COLO668 (cell line): ENCODE data around the gene VPS54.
"Not testable (repeated sequence)": the region's sequence is repeated elsewhere in the genome, so short reads cannot be mapped to it uniquely, and the experiment has no call there.

Experiments used
- DNase-seq: peaks from one replicate; lab custom pipeline; 2025; ENCODE audit not compliant: unreplicated experiment; lab: John Stamatoyannopoulos, UW

Gene VPS54

GRCh38 chr2:63994329-63995070 is 24.7 kb downstream of the VPS54 start:
- not testable (repeated sequence) for DNase-seq

GRCh38 chr2:63993871-63994270 is 25.4 kb downstream of the VPS54 start:
- no peak for DNase-seq

GRCh38 chr2:63993130-63993584 is 26.1 kb downstream of the VPS54 start:
- DNase-seq = not testable (repeated sequence)

- no peak for DNase-seq
These were observed 27.1 kb downstream of the VPS54 start for GRCh38 chr2:63992061-63992685.

- peak; percentile 35 for DNase-seq
These were observed 27.8 kb downstream of the VPS54 start for GRCh38 chr2:63991173-63991999.

GRCh38 chr2:63990072-63990471 is 29.2 kb downstream of the VPS54 start:
- DNase-seq = no peak

- DNase-seq = not testable (repeated sequence)
These were observed 30.3 kb downstream of the VPS54 start for GRCh38 chr2:63988842-63989436.

- DNase-seq = no peak
These were observed 34.4 kb downstream of the VPS54 start for GRCh38 chr2:63984606-63985359.

- no peak for DNase-seq
These were observed 35.1 kb downstream of the VPS54 start for GRCh38 chr2:63983986-63984605.

- DNase-seq = no peak
These were observed 36.9 kb downstream of the VPS54 start for GRCh38 chr2:63982335-63982734.

GRCh38 chr2:63981702-63982103 is 37.5 kb downstream of the VPS54 start:
- DNase-seq = no peak

- DNase-seq = no peak
These were observed 38.4 kb downstream of the VPS54 start for GRCh38 chr2:63980794-63981193.

- no peak for DNase-seq
These were observed 41.3 kb downstream of the VPS54 start for GRCh38 chr2:63977904-63978303.

- DNase-seq = no peak
These were observed 43.1 kb downstream of the VPS54 start for GRCh38 chr2:63976125-63976510.

- no peak for DNase-seq
These were observed 43.6 kb downstream of the VPS54 start for GRCh38 chr2:63975437-63976124.

- not testable (repeated sequence) for DNase-seq
These were observed 44.2 kb downstream of the VPS54 start for GRCh38 chr2:63975036-63975435.

- DNase-seq = no peak
These were observed 57.0 kb downstream of the VPS54 start for GRCh38 chr2:63962186-63962585.

- DNase-seq = no peak
These were observed 68.8 kb downstream of the VPS54 start for GRCh38 chr2:63950414-63950813.

- no peak for DNase-seq
These were observed 76.4 kb downstream of the VPS54 start for GRCh38 chr2:63942788-63943187.

- DNase-seq = not testable (repeated sequence)
These were observed 87.1 kb downstream of the VPS54 start for GRCh38 chr2:63932104-63932503.
